ENCODE results near the gene ZGLP1. TPM values are rescaled to one million over a fixed set of nuclear protein-coding genes. Genes with fewer than 3 reads are reported as not detected.
A peak's percentile ranks its signal among the peaks of the same experiment; 100 is the strongest.

Gene ZGLP1
- total and polyA plus RNA-seq, 5 experiments from 2014 or later, result 0.27 to 12.2 (median 10.0) TPM; not detected in 2

- POLR2A ChIA-PET, result interaction anchor here (0.6 to 1.4 kb wide), 2 partner anchors 35 to 192 kb away, joined by 4 to 5 read pairs; partner anchors contain the start of gene ICAM1
- H3K4me3 Mint-ChIP-seq, result no peak overlapping the region
- ATAC-seq (no peak), DNase-seq (no peak)
- H3K27ac Mint-ChIP-seq, result no peak overlapping the region
- H3K4me1 Mint-ChIP-seq, result peaks cover 0 to 3% (median 0%) of the 10 kb centered on the region in 4 donors
- H3K27me3 Mint-ChIP-seq, result peaks cover 0 to 6% (median 3%) of the 10 kb centered on the region in 5 donors
- no peaks in the 10 kb centered on the region for H3K9me3 Mint-ChIP-seq
- H3K36me3 Mint-ChIP-seq, result peaks cover 0 to 2% (median 1%) of the 10 kb centered on the region in 3 donors
Measured at GRCh38 chr19:10305139-10305806, 4.3 kb downstream of the ZGLP1 start.

GRCh38 chr19:10299545-10300458 is 9.8 kb downstream of the ZGLP1 start:
- ATAC-seq (no peak), DNase-seq (no peak)
- POLR2A ChIA-PET, result no interaction called here
- H3K36me3 Mint-ChIP-seq, result peaks cover 0 to 1% (median 0%) of the 10 kb centered on the region in 3 donors
- peaks cover 7 to 15% (median 9%) of the 10 kb centered on the region in 4 donors for H3K4me1 Mint-ChIP-seq
- no peak overlapping the region for H3K27ac Mint-ChIP-seq
- no peak overlapping the region for H3K4me3 Mint-ChIP-seq
- no peaks in the 10 kb centered on the region for H3K9me3 Mint-ChIP-seq
- peaks cover 4 to 16% (median 9%) of the 10 kb centered on the region in 5 donors for H3K27me3 Mint-ChIP-seq

GRCh38 chr19:10295847-10296591 is 13.6 kb downstream of the ZGLP1 start:
- Mint-ChIP-seq H3K4me3 (peak overlapping the region; percentile 65 to 91 (median 85)), H3K4me1 (peaks cover 16 to 44% (median 36%) of the 10 kb centered on the region in 4 donors), H3K27ac (peak overlapping the region in 5 of 10 donors; percentile 18 to 80 (median 52)), H3K36me3 (peaks cover 0 to 4% (median 0%) of the 10 kb centered on the region in 3 donors), H3K9me3 (peaks cover 0 to 2% (median 0%) of the 10 kb centered on the region in 9 donors), H3K27me3 (peaks cover 13 to 48% (median 23%) of the 10 kb centered on the region in 5 donors)
- no peak for ATAC-seq
- no peak for DNase-seq
- POLR2A ChIA-PET, result interaction anchor here (0.6 to 1.8 kb wide), 3 partner anchors 26 to 85 kb away, joined by 3 to 5 read pairs (median 4); partner anchors contain the start of gene TYK2

- DNase-seq (peak; percentile 46 to 81 (median 60)), ATAC-seq (peak; percentile 60 to 61)
- H3K27me3 Mint-ChIP-seq, result peaks cover 16 to 54% (median 28%) of the 10 kb centered on the region in 5 donors
- peak overlapping the region; percentile 65 to 91 (median 85) for H3K4me3 Mint-ChIP-seq
- H3K4me1 Mint-ChIP-seq, result peaks cover 21 to 50% (median 42%) of the 10 kb centered on the region in 4 donors
- peaks cover 0 to 2% (median 0%) of the 10 kb centered on the region in 9 donors for H3K9me3 Mint-ChIP-seq
- peaks cover 0 to 4% (median 0%) of the 10 kb centered on the region in 3 donors for H3K36me3 Mint-ChIP-seq
- POLR2A ChIA-PET, result interaction anchor here (0.6 to 1.8 kb wide), 3 partner anchors 25 to 85 kb away, joined by 3 to 5 read pairs (median 4); partner anchors contain the start of gene TYK2
- H3K27ac Mint-ChIP-seq, result peak overlapping the region in 7 of 10 donors; percentile 18 to 80 (median 52)
Measured at GRCh38 chr19:10295305-10295846, 14.2 kb downstream of the ZGLP1 start.

- H3K27me3 Mint-ChIP-seq, result peaks cover 16 to 61% (median 32%) of the 10 kb centered on the region in 5 donors
- POLR2A ChIA-PET, result interaction anchor here (1.5 to 1.9 kb wide), 2 partner anchors 23 to 39 kb away, joined by 3 to 5 read pairs; partner anchors contain the start of genes ICAM1 and RAVER1
- H3K9me3 Mint-ChIP-seq, result peaks cover 0 to 2% (median 0%) of the 10 kb centered on the region in 9 donors
- ATAC-seq (no peak), DNase-seq (no peak)
- H3K36me3 Mint-ChIP-seq, result peaks cover 0 to 4% (median 0%) of the 10 kb centered on the region in 3 donors
- H3K4me3 Mint-ChIP-seq, result peak overlapping the region in 9 of 10 donors; percentile 4 to 91 (median 60)
- peak overlapping the region in 1 of 10 donors; percentile 18 for H3K27ac Mint-ChIP-seq
- H3K4me1 Mint-ChIP-seq, result peaks cover 24 to 54% (median 49%) of the 10 kb centered on the region in 4 donors
Measured at GRCh38 chr19:10294368-10294697, 15.3 kb downstream of the ZGLP1 start.

- DNase-seq, result no peak
- H3K9me3 Mint-ChIP-seq, result peaks cover 0 to 2% (median 0%) of the 10 kb centered on the region in 9 donors
- POLR2A ChIA-PET, result interaction anchor here (0.6 to 1.9 kb wide), 3 partner anchors 13 to 40 kb away, joined by 3 to 5 read pairs (median 4); partner anchors contain the start of genes ICAM1 and RAVER1
- no peak overlapping the region for H3K27ac Mint-ChIP-seq
- peaks cover 26 to 59% (median 54%) of the 10 kb centered on the region in 4 donors for H3K4me1 Mint-ChIP-seq
- no peak for ATAC-seq
- H3K27me3 Mint-ChIP-seq, result peaks cover 16 to 65% (median 34%) of the 10 kb centered on the region in 5 donors
- H3K4me3 Mint-ChIP-seq, result peak overlapping the region; percentile 30 to 94 (median 84)
- H3K36me3 Mint-ChIP-seq, result peaks cover 0 to 4% (median 0%) of the 10 kb centered on the region in 3 donors
Measured at GRCh38 chr19:10293637-10294367, 15.8 kb downstream of the ZGLP1 start.

GRCh38 chr19:10292789-10293636 is 16.6 kb downstream of the ZGLP1 start:
- peaks cover 0 to 4% (median 0%) of the 10 kb centered on the region in 3 donors for H3K36me3 Mint-ChIP-seq
- H3K27me3 Mint-ChIP-seq, result peaks cover 16 to 73% (median 39%) of the 10 kb centered on the region in 5 donors
- ATAC-seq (no peak), DNase-seq (no peak)
- peaks cover 30 to 66% (median 61%) of the 10 kb centered on the region in 4 donors for H3K4me1 Mint-ChIP-seq
- POLR2A ChIA-PET, result interaction anchor here (1.5 to 2.0 kb wide), 3 partner anchors 22 to 88 kb away, joined by 3 to 5 read pairs (median 5); partner anchors contain the start of genes ICAM1, RAVER1 and TYK2
- H3K27ac Mint-ChIP-seq, result peak overlapping the region in 3 of 10 donors; percentile 10 to 85 (median 74)
- H3K9me3 Mint-ChIP-seq, result peaks cover 0 to 2% (median 0%) of the 10 kb centered on the region in 9 donors
- peak overlapping the region; percentile 34 to 94 (median 84) for H3K4me3 Mint-ChIP-seq

GRCh38 chr19:10292206-10292788 is 17.3 kb downstream of the ZGLP1 start:
- H3K27me3 Mint-ChIP-seq, result peaks cover 18 to 79% (median 42%) of the 10 kb centered on the region in 5 donors
- peak overlapping the region; percentile 39 to 94 (median 84) for H3K4me3 Mint-ChIP-seq
- POLR2A ChIA-PET, result interaction anchor here (0.9 to 2.5 kb wide), 5 partner anchors 22 to 88 kb away, joined by 3 to 13 read pairs (median 5); partner anchors contain the start of genes ICAM1, MRPL4, RAVER1 and TYK2

GRCh38 chr19:10291554-10292205 is 17.9 kb downstream of the ZGLP1 start:
- POLR2A ChIA-PET, result interaction anchor here (0.7 to 2.5 kb wide), 5 partner anchors 21 to 89 kb away, joined by 3 to 13 read pairs (median 4); partner anchors contain the start of genes ICAM1, MRPL4, RAVER1 and TYK2
- Mint-ChIP-seq H3K4me1 (peaks cover 32 to 77% (median 72%) of the 10 kb centered on the region in 4 donors), H3K9me3 (peaks cover 0 to 2% (median 0%) of the 10 kb centered on the region in 9 donors), H3K4me3 (peak overlapping the region; percentile 71 to 94 (median 84)), H3K36me3 (peaks cover 0 to 4% (median 0%) of the 10 kb centered on the region in 3 donors), H3K27ac (peak overlapping the region in 5 of 10 donors; percentile 14 to 85 (median 54)), H3K27me3 (peaks cover 18 to 79% (median 42%) of the 10 kb centered on the region in 5 donors)
- peak in 1 of 10 donors; percentile 36 for DNase-seq
- peak in 1 of 2 donors; percentile 2 for ATAC-seq

More at GRCh38 chr19:10292206-10292788, 17.3 kb downstream of the ZGLP1 start:
- DNase-seq (peak; percentile 51 to 78 (median 60)), ATAC-seq (peak; percentile 7 to 38)
- H3K9me3 Mint-ChIP-seq, result peaks cover 0 to 2% (median 0%) of the 10 kb centered on the region in 9 donors
- peaks cover 32 to 72% (median 68%) of the 10 kb centered on the region in 4 donors for H3K4me1 Mint-ChIP-seq
- H3K36me3 Mint-ChIP-seq, result peaks cover 0 to 4% (median 0%) of the 10 kb centered on the region in 3 donors
- H3K27ac Mint-ChIP-seq, result peak overlapping the region in 5 of 10 donors; percentile 14 to 85 (median 48)
